HG02642 (cell line): ENCODE measurements around the gene UBTD1.

ENCODE experiments used
- ATAC-seq: cut with Tn5 transposase; IDR thresholded peaks from one replicate; pipeline ENCODE4 v1.9.1; 2021; ENCODE audit warnings: mild to moderate bottlenecking; ENCODE audit not compliant: unreplicated experiment, poor library complexity

The UBTD1 gene

DNA sequence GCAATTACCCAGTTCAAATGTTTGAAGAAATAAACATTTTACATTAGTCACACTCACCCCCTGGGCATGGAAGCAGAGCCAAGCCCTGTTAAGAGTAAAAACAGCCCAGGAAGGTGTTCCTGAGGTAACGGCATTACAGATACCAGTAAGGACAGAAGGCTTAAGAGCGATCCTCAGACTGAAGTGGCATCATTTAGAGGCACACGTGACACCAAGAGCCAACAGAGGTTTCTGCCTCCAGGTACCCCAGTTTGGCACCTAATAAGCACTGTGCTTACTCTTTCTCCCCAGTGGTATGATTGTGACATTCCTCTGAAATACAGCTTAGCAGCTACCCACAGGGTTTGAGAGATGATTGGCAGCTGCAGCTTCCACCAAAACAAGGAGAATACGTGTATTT, 17.7 kb upstream of the UBTD1 start:
- ATAC-seq = no peak

GRCh38 chr10:97482381-97482780, 16.3 kb upstream of the UBTD1 start:
- no peak for ATAC-seq

DNA sequence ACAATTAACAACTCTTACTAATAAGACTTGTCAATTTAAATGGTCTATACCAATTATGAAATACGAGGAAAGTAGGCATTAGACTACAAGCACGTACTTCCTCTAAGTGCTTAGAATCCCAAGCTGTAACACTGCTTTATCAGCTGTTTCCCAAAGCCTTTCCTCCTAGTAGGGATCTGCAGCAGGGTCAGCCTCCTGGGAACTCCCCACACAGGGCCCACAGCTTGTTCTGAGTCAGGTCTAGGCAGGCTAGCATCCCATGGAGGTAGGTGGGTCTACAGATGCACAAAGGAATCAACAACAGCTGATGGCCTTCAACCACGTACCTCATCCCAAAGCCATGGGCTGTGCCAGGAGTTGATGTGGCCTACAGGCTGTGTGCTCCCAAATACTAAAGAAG, 15.2 kb upstream of the UBTD1 start:
- no peak for ATAC-seq

DNA sequence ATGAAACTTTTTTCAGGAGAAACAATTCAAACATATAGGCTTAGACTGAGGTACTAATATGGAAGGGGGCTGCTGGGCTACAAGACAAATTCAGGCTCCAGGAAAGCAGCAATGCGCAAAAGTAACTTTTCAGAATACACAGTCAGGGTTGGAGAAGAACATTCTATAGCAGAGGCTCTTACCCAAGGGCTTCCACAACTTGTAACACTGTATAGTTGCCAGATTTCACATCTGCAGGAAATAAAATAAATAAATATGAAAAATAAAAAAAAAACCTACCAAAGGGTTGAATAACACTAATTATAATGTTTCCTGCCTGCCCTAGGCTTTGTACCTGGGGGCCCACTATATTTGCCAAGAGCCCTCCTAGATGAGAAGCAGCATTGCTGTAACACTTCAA, 14.8 kb upstream of the UBTD1 start:
- ATAC-seq = no peak

GRCh38 chr10:97485647-97486281, 13.0 kb upstream of the UBTD1 start:
- ATAC-seq = no peak

DNA sequence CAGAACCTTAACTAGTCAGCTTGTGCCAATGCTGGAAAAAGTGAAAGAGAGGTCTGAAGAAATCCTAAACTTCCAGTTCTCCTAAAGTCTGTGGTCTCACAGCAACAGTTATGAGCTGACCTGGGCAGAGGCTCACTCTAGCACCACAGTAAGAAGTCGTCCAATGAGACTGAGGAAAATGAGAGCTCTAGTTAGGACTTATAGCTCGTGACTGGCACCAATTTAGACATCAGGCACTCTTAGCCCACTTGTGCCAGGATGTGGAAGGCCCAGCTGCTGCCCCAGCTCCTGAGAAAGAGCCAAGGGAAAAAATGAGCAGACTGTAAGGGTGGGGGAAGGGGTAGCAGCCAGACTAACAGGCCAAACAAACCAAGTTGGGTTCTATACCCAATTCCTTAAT, 8.1 kb upstream of the UBTD1 start:
- ATAC-seq = no peak

GRCh38 chr10:97494151-97494550, 4.6 kb upstream of the UBTD1 start:
- no peak for ATAC-seq

DNA sequence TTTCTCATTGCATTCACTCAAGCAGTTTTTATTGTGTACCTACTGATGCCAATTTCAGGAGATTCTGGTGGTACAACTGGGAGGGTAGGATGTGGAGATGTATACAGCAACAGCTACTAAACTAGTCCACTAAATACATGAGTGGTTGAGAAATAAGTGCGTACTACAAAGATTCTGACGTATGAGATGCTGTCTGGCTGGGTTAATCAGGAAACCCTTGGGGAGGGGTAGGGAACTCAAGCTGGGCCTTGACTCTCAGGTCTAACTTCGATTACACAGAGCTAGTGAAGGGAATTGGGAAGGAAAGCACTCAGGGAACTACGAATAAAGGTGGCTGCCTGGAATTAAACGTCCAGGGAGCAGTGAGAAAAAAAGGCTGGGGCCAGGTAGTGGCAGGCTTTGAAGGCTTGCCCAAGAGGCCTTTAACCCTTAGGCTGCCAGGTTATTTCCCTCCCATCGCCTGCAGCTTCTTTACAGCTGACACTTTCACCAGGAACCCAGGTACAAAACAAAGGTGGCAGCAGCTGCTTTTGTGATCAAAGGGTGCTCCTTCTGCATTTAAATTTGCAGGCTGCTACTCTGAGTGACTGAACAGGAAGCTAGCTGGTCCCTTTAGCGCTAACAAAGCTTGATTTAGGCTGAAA, 3.7 kb upstream of the UBTD1 start:
- no peak for ATAC-seq

DNA sequence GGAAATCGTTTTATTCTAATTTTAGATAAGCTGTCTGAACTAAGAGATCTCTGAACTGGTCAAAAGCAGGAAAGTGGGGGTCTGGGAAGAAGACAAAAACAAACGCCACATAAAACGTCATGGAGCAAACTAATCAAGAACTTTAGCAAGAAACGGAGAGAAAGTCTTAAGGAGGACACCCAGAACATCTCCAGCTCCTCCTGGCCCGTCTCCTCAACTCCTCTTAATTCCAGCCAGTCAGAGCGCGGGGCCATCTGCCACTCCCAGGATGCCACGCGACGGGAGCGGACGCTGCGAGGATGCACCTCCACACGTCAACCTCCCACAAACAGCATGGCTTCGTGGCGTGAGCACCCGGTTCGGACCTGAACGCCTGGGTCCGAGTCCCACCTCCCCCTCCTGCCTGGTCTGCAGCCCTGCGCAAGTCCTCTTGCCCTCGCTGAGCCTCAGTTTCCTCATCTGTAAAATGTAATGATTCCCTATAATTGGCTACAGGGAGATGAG, 1.1 kb upstream of the UBTD1 start:
- ATAC-seq = peak; percentile 27

- peak; percentile 94 for ATAC-seq
Measured at GRCh38 chr10:97498076-97498840, 466 bp upstream of the UBTD1 start, which contains the start of gene MMS19. Gene MMS19, minus strand, starts transcription at chr10:97498422. Its CDS starts 38 bp downstream, at chr10:97498384.

DNA sequence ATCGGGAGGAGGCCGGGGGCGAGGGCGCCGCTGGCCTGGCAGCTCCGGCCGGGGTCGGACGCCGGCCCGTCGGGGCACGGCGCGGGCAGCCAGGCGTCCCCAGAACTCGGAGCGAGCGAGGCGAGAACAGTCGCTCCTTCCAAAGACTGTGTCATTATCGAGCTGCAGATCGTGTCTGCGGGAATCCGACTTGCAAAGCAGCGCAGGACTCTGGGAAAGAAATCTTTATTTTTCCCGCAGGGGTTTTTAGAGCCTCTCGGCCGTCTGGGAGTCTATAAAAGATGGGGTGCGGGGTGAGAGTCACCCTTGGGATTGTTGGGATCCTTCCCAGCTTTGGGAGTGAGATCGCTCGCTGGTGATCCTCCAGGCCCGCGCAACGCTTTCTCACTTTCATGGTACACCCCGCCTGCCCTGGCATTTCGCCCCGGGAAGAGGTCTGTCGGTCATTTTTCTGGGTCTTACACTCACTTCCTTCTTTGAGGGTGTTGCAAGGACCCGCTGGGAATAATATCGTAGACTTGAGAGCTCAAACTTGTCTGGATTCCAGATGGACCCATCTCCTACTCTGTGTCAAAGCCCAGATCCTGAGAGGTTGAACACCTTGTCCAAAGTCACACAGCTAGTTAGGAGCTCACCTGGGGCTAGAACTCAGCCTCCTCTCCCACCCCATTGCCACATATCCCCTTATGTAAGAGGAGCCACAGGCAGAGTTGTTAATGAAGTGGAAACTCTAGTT, 1.0 kb downstream of the UBTD1 start:
- ATAC-seq = no peak

DNA sequence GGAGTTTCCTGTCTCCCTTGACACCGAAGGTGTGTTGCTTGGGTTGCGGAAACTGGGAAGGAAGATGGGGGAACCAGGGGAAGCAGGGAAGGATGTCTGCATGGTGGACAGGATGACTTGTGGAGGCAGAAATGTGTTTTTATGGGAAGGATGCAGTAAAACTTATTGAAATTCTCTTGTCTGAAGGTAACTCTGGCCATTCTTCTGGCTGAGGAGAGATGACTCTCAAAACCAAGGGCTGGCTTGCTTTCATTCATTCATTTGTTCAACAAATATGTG, 1.5 kb downstream of the UBTD1 start:
- no peak for ATAC-seq

GRCh38 chr10:97502916-97503315, 4.2 kb downstream of the UBTD1 start:
- no peak for ATAC-seq

DNA sequence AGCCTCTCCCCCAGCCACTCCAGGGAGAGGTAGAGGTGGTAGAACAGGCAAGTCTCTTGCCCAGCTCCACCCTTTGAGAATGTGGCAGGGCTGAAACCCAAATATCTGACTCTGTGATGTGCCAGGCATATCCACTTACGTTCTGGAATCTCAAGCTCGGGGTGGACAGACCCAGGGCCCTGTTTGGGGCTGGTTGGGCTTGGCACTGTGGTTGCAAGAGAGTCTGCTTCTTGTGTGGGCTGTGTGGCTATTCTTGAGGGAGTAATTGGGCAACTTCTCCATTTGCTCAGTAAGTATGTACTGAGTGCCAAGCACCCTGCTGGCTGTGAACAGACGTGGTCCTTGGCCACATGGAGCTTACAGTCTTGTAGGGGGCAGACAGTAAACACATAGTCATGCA, 4.7 kb downstream of the UBTD1 start:
- ATAC-seq = no peak

DNA sequence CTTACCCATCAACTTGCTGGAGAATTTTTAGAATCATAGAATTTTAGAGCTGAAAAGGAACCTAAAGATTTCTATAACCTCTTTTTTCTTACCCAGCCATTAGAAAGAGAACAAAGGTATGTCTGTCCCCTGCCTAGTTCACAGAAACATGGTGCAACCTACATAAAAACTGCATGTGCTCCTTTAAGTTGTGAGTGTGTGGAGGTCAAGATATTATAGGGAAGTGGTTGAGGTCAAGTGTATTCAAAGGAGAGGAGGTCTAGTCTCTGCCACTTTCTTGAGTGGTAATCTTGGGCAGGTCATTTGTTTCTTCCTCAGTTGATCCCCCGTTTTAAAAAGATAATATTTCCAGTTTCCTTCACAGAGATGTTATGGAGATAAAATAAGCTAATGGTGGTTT, 6.4 kb downstream of the UBTD1 start:
- no peak for ATAC-seq

DNA sequence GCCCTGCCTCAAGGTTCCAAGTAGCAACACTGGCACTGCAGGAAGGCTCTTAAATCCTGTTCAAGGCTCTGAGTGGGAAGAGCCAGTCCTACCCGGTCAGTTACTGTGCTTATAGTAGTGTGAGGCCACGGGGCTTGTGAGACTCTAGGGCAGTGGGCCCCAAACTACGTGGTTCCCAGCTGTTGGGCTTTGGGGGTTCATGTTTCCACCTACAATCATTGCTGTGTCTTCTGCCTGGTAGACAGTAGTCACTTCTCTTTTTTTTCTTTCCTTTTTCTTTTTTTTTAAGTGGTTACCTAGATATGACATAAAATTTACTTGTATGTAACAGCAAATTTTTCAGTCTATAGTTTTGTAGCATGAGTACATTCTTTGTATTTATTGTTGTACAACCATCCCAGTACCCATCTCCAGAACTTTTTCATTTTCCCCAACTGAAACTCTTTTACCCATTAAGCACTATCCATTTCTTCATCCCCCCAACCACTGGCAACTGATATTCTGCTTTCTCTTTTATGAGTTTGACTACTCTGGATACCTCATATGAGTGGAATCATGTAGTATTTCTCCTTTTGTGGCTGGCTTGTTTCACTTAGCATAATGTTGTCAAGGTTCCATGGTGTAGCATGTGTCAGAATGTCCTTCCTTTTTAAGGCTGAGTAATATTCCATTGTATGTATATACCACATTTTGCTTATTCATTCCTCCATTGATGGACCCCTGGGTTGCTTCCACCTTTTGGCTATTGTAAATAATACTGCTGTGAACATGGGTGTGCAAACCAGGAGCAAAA, 7.7 kb downstream of the UBTD1 start:
- no peak for ATAC-seq

GRCh38 chr10:97508342-97508741, 9.6 kb downstream of the UBTD1 start:
- no peak for ATAC-seq

DNA sequence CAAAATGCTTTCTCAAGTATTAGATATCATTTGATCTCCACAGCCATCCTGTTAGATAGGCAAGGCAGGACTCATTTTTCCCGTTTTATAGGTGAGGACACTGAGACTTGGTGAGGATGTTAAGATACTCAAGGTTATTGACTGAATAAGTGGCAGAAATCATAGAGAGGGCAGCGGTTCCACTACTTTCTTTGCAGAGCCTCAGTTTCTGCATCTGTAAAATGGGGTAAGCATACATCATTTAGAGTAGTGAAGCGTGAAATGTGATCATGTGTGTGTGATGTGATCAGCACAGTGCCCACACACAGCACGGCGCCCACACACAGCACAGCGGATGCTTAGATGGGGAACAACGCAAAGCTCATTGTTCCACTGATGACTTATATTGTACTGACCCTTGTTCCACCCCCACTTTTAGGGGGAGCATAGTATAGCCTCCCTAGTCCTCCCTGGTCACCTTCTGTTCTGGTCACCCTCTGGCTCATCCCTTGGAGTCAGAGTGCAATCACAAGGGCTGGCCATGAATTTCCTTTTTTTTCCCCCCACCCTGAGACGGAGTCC, 10.5 kb downstream of the UBTD1 start:
- ATAC-seq = no peak

DNA sequence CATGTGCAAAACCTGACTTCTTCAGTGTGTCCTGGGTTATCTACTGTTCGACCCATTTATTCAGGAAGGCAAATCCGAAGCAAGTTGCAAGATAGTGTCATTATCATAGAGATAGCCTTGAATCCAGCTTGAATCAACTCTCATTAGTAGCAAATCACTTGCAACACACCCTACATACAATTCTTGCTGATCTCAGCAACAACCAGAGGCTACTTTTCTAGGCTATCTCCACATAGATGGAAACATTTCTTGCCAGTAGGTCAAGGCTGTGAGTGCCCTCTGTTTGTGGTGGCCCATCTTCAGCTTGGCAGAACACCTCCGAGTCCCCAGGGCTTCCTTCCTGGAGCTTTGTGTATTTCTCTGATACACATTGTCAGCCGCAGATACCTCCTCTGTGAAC, 12.0 kb downstream of the UBTD1 start:
- no peak for ATAC-seq
